Astrocyte (in vitro differentiated cells and primary cell): ENCODE measurements around the gene CD151. TPM values are rescaled to one million over a fixed set of nuclear protein-coding genes. Genes with fewer than 3 reads are reported as not detected.

ENCODE experiments used
- DNase-seq: peaks from one replicate; pipeline ENCODE4 v3.0.0-alpha.2; 2010; ENCODE audit warnings: low read depth
- FAIRE-seq: peaks from 2 replicates; lab custom pipeline; 2011; peaks lifted over from hg19 to GRCh38; lab: Jason Lieb, UNC
- H2AFZ ChIP-seq: 2 replicates; pipeline ENCODE4 v1.6.0; 2012; ENCODE audit warnings: low read depth, low read length, inconsistent platforms
- H3K27ac ChIP-seq: 2 replicates; pipeline ENCODE4 v1.5.1; 2011; ENCODE audit warnings: low read depth, low read length, inconsistent platforms
- H3K27me3 ChIP-seq: 2 replicates; pipeline ENCODE4 v1.6.0; 2011; ENCODE audit warnings: low read length, inconsistent platforms; ENCODE audit not compliant: insufficient read depth
- H3K36me3 ChIP-seq: 2 replicates; pipeline ENCODE4 v1.5.1; 2011; ENCODE audit warnings: low read length, inconsistent platforms; ENCODE audit not compliant: insufficient read depth
- H3K4me1 ChIP-seq: 2 replicates; pipeline ENCODE4 v1.5.1; 2011; ENCODE audit warnings: low read length, inconsistent platforms; ENCODE audit not compliant: insufficient read depth
- H3K4me2 ChIP-seq: 2 replicates; pipeline ENCODE4 v1.6.0; 2012; ENCODE audit warnings: low read length, inconsistent platforms
- H3K4me3 ChIP-seq: 2 replicates; pipeline ENCODE4 v1.5.1; 2011; ENCODE audit warnings: low read depth, mild to moderate bottlenecking, low read length, inconsistent platforms; ENCODE audit not compliant: insufficient read depth
- H3K79me2 ChIP-seq: 2 replicates; pipeline ENCODE4 v1.6.0; 2012; ENCODE audit warnings: mild to moderate bottlenecking, low read length, inconsistent platforms; ENCODE audit not compliant: insufficient read depth
- H3K9ac ChIP-seq: 2 replicates; pipeline ENCODE4 v1.6.0; 2012; ENCODE audit warnings: mild to moderate bottlenecking, low read length, inconsistent platforms
- H3K9me3 ChIP-seq: 2 replicates; pipeline ENCODE4 v1.5.1; 2012; ENCODE audit warnings: low read depth, mild to moderate bottlenecking, low read length, inconsistent platforms; ENCODE audit not compliant: insufficient read depth
- H4K20me1 ChIP-seq: 2 replicates; pipeline ENCODE4 v1.6.0; 2012; ENCODE audit warnings: low read length, inconsistent platforms; ENCODE audit not compliant: insufficient read depth
- H3K27ac Mint-ChIP-seq: one replicate; pipeline ENCODE4 v1.8.0; 2021; ENCODE audit warnings: mild to moderate bottlenecking, mixed read lengths; ENCODE audit not compliant: unreplicated experiment
- H3K27me3 Mint-ChIP-seq: one replicate; pipeline ENCODE4 v1.8.0; 2021; ENCODE audit warnings: low read depth, mixed read lengths; ENCODE audit not compliant: unreplicated experiment
- H3K36me3 Mint-ChIP-seq: one replicate; pipeline ENCODE4 v1.8.0; 2021; ENCODE audit warnings: low read depth, mixed read lengths; ENCODE audit not compliant: unreplicated experiment
- H3K4me1 Mint-ChIP-seq: one replicate; pipeline ENCODE4 v1.8.0; 2021; ENCODE audit warnings: low read depth, mixed read lengths; ENCODE audit not compliant: unreplicated experiment
- H3K4me3 Mint-ChIP-seq: one replicate; pipeline ENCODE4 v1.8.0; 2021; ENCODE audit warnings: mild to moderate bottlenecking, moderate library complexity, mixed read lengths; ENCODE audit not compliant: unreplicated experiment
- H3K9me3 Mint-ChIP-seq: one replicate; pipeline ENCODE4 v1.8.0; 2021; ENCODE audit warnings: mild to moderate bottlenecking, mixed read lengths; ENCODE audit not compliant: unreplicated experiment
- CTCF ChIP-seq: IDR thresholded peaks from 2 replicates; pipeline ENCODE4 v1.5.1; 2011; ENCODE audit warnings: low read depth, mild to moderate bottlenecking, inconsistent platforms, low read length, moderate library complexity; ENCODE audit not compliant: insufficient read depth
- EZH2 ChIP-seq: IDR thresholded peaks from 2 replicates; pipeline ENCODE4 v1.6.1; 2012; ENCODE audit warnings: mild to moderate bottlenecking, low read length, inconsistent platforms; ENCODE audit not compliant: insufficient read depth
- total RNA-seq: library from RNA; stranded (reverse); gene quantifications from 2 replicates; pipeline ENCODE4 v1.2.1, GENCODE V29; 2021

CD151 gene
- total RNA-seq, 1 donor from 2014 or later = 421 TPM

DNA sequence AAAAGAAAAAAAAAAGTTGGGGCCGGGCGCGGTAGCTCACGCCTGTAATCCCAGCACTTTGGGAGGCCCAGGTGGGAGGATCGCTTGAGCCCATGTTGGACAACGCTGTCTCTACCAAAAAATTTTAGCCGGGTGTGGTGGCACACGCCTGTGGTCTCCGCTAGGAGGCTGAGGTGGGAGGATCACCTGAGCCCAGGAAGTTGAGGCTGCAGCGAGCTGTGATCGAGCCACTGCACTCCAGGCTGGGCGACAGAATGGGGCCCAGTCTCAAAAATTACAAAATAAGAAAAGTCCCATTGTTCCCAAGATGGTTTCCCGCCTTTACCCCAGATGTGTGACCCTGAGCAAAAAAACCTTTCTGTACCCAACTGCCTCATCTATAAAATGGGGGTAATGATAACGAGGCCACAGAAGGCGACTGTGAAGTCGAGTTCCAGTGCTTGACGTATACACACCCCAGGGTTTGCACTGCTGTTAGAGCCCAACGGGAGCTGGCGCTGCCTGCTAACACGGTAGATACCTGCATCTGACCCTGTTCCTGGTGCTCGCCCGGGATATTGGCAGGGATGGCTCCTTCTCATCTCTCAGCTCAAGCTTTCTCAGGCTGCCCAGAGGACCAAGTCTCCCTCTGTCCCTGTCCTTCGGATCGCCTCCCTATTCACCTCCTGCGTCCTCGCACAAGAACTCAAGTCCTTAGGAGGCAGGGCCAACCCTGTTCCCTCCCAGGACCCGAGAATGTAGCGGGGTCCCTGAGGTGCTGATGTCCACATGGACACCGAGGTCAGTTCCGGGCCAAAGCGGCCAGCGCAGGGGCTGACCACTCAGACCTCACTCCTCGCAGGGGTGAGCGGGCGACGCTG lies 24.1 kb upstream of the CD151 start:
- TF ChIP-seq CTCF = no peak
- TF ChIP-seq EZH2 = no peak
- FAIRE-seq = no peak

DNA sequence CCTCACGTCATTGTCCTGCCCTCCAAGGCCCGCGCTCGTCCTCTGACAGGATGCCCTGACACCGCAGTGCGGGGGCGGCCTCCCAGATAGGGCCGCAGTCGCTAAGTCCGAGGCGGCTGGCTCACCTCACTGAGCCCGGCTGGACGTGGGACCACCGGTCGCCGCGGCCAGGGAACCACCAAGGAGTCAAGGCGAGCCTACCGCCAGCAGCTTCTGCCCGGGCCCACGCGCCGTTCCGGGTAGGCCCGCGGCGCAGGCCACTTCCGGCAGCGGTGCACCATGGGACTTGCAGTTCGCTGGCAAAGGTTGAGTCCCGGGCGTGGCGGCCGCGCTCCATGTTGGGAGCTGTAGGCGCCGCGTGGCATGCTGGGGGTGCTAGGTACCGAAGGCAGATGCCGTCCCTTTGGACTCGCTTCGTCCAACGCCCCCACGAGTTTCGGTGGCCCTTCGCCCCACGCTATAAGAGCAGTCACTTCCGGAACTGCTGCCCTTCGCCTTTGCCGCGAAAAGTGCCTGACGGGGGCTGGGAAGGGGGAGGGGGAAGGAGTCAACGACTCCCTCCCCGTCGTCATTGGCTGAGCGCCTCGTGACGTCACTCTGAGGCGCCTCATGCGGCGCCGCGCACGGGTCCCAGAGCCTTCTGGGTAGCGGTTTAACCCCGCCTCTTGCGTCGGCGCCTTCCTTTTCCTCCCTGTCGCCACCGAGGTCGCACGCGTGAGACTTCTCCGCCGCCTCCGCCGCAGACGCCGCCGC lies 23.3 kb upstream of the CD151 start, which contains the start of gene RPLP2:
Gene RPLP2 (plus strand): TSS at position 681 of the 753 bp plus-strand sequence. CDS start 268 bp downstream, outside the sequence.
- Histone ChIP-seq H3K36me3 (peaks cover 23% of the 10 kb centered on the region), H3K4me2 (peak within 1 kb of the TSS; percentile 92), H3K4me3 (peak within 1 kb of the TSS; percentile 87), H2AFZ (peak within 1 kb of the TSS; percentile 93), H3K4me1 (peaks cover 26% of the 10 kb centered on the region), H3K27ac (peak within 1 kb of the TSS; percentile 99), H3K9me3 (no peaks in the 10 kb centered on the region), H3K79me2 (peaks cover 60% of the 10 kb centered on the region), H3K9ac (peak within 1 kb of the TSS; percentile 94), H3K27me3 (no peaks in the 10 kb centered on the region), H4K20me1 (peaks cover 39% of the 10 kb centered on the region)
- Mint-ChIP-seq H3K4me1 (peaks cover 18% of the 10 kb centered on the region), H3K4me3 (peak within 1 kb of the TSS; percentile 96), H3K27me3 (no peaks in the 10 kb centered on the region), H3K9me3 (no peaks in the 10 kb centered on the region), H3K36me3 (peaks cover 14% of the 10 kb centered on the region), H3K27ac (peak within 1 kb of the TSS; percentile 99)
- TF ChIP-seq CTCF = no peak
- TF ChIP-seq EZH2 = no peak
- FAIRE-seq (no peak), DNase-seq (peak; percentile 93)

More for the DNA sequence above, 24.1 kb upstream of the CD151 start:
- H3K36me3 ChIP-seq = peaks cover 23% of the 10 kb centered on the region
- H3K79me2 ChIP-seq = peaks cover 67% of the 10 kb centered on the region
- H3K9me3 ChIP-seq = no peaks in the 10 kb centered on the region
- peak overlapping the region; percentile 87 for H3K4me3 ChIP-seq
- H3K27ac ChIP-seq = peak overlapping the region; percentile 99
- no peaks in the 10 kb centered on the region for H3K27me3 Mint-ChIP-seq
- peaks cover 18% of the 10 kb centered on the region for H3K4me1 Mint-ChIP-seq
- H3K4me2 ChIP-seq = peak overlapping the region; percentile 92
- peaks cover 37% of the 10 kb centered on the region for H4K20me1 ChIP-seq
- DNase-seq = no peak
- H2AFZ ChIP-seq = peak overlapping the region; percentile 93
- H3K9ac ChIP-seq = peak overlapping the region; percentile 94
- H3K36me3 Mint-ChIP-seq = peaks cover 14% of the 10 kb centered on the region
- peak overlapping the region; percentile 99 for H3K27ac Mint-ChIP-seq
- H3K4me3 Mint-ChIP-seq = peak overlapping the region; percentile 95
- H3K27me3 ChIP-seq = no peaks in the 10 kb centered on the region
- peaks cover 34% of the 10 kb centered on the region for H3K4me1 ChIP-seq
- no peaks in the 10 kb centered on the region for H3K9me3 Mint-ChIP-seq
